Measurements from ENCODE around the gene KCNJ6. TPM values are rescaled to one million over a fixed set of nuclear protein-coding genes. Genes with fewer than 3 reads are reported as not detected.
A peak's percentile ranks its signal among the peaks of the same experiment; 100 is the strongest.
"Not testable (repeated sequence)": the region's sequence is repeated elsewhere in the genome, so short reads cannot be mapped to it uniquely, and the experiment has no call there.

Gene KCNJ6
- total RNA-seq, 1 experiment from 2014 or later: not detected

DNA sequence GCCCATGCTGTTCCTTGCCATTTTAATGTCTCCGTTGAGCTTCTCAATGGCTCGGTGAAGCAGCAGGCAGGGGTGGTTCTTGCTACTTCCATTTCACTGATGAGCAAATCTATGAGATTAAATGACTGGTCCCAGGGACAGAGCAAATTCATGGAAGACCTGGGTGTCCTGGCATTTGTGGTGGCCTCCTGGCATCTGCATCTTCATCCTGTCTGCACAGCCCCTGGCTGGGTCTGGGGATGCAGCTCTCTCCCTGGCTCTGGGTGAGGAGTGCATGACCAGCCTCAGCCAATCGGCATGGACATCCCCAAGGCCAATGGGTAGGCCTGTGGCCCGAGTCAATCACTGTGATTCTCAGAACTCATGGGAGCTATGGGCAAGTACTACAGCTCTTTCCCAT is 261.7 kb downstream of the KCNJ6 start:
- DNase-seq (ENCODE audit: low spot score): no peak

DNA sequence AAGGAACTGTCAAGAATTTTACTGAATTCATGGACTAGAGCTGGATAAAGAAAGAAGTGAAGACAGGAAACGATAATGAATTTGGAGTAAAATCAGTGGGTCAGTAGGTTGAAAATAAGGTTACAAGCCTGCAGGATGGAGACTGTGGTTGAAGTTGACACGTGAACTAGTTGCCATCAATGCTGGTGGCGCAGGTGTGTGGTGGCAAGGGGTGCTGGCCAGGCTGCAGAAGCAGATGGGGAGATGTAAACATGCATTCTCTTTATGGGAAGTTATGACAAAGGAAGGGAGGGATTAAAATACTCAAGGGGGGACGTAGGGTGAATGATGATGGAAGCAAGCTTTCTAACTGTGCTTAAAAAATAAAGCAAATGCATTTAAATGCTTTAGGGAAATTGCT is 263.1 kb downstream of the KCNJ6 start:
- DNase-seq (ENCODE audit: low spot score): no peak

DNA sequence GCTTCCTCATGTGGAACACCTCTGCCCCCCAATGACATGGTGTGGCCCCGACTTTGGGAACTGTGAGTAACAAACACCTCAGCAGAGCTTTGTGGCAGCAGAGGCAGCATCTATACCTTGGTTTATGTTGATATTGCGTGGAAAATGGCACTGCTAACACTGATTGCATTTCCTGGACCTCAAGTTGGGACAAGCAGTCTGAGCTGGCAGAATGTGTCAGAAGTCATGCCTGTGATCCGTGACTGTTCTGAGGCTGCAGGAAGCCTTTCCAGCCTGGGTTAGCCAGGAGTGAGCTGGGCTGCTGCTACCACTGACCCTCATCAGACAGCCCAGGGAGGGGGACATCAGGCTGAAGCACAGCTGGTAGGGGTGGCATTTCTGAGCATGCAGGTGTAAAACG is 268.5 kb downstream of the KCNJ6 start:
- no peak for DNase-seq (ENCODE audit: low spot score)

DNA sequence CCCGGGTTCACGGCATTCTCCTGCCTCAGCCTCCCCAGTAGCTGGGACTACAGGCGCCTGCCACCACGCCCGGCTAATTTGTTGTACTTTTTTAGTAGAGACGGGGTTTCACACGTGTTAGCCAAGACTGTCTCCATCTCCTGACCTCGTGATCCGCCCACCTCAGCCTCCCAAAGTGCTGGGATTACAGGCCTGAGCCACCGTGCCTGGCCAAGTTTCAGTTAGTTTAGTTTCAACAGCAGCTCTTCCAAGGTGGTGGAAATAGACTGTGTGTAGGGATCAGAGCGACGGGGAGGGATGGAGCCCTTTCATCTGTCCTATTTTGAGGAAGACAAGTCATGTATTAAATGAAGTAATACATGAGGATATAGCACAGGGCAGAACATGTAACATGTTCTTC is 269.5 kb downstream of the KCNJ6 start:
- not testable (repeated sequence) for DNase-seq (ENCODE audit: low spot score)

DNA sequence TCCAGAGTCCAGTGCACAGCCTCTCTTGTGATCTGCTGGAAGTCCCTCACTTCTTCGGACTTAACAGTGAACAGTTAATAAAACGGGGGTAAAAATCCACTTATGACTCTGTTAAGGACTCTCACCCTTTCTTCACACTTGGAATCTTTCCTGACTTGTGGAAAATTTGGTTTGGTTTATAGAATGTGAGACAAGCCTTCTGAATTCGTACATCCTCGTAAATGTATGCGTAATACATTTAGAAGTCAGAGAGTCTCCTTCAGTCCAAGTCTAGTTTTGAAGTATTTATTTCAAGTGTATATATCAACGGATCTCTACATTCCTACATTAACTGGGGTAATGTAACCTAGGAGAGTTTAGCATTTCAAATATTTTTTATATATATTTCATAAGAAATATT is 270.4 kb downstream of the KCNJ6 start:
- no peak for DNase-seq (ENCODE audit: low spot score)

DNA sequence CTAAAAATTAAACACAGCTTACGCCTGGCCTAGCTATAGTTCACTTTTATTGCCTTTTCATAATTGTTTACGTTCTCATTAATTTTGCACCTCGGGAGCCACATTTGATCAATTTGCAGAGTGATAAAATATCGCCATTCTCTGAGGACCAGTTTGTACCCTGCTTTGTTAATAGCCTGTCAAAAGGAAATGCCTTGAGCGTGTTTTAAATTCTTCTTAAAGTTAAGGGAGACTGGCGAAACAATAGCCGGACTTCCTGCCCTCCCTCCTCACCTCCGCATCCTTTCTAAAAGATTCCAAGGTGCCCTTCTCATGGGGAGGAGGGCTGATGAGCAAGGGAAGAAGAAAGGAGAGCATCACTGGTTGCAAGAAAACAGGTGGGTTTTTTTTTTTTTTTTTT is 271.6 kb downstream of the KCNJ6 start:
- DNase-seq (ENCODE audit: low spot score): no peak

DNA sequence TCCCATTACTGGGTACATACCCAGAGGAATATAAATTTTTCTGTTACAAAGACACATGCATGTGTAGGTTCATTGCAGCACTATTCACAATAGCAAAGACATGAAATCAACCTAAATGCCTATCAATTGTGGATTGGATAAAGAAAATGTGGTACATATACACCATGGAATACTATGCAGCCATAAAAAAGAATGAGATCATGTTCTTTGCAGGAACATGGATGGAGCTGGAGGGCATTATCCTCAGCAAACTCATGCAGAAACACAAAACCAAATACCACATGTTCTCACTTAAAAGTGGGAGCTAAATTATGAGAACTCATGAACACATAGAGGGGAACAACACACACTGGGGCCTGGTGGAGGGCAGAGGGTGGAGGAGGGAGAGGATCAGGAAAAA is 272.4 kb downstream of the KCNJ6 start:
- DNase-seq (ENCODE audit: low spot score): not testable (repeated sequence)

DNA sequence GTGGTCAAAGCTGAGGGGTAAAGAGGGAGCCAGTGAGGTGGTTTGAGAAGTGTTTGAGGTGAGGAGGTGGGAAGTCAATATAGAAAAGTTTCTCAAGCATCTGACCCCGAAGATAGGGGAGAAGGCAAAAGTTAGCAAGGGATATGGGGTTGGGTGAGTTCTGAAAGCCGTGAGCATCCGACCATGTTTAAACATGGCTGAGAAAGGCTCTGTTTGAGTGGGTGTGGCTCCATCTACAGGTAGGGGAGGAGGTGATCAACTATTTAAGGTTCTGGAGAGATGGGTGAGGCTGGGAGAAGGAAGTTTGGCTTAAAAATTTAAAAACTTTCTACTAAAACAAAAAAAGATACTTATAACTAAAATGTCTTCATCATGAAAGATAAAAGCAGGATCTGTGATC is 273.8 kb downstream of the KCNJ6 start:
- DNase-seq (ENCODE audit: low spot score): peak; percentile 6

DNA sequence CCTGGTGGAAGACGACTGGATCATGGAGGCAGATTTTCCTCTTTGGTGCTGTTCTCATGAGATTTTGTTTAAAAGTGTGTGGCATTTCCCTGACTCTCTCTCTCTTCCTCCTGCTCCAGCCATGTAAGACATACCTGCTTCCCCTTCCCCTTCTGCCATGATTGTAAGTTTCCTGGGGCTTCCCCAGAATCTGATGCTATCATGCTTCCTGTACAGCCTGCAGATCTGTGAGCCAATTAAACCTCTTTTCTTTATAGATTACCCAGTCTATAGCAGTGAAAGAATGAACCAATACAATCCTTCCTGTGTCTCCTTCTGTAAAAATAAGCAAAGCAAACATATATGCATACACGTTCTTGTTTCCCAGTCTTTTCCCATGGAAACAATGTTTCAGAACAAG is 276.5 kb downstream of the KCNJ6 start:
- DNase-seq (ENCODE audit: low spot score): no peak

DNA sequence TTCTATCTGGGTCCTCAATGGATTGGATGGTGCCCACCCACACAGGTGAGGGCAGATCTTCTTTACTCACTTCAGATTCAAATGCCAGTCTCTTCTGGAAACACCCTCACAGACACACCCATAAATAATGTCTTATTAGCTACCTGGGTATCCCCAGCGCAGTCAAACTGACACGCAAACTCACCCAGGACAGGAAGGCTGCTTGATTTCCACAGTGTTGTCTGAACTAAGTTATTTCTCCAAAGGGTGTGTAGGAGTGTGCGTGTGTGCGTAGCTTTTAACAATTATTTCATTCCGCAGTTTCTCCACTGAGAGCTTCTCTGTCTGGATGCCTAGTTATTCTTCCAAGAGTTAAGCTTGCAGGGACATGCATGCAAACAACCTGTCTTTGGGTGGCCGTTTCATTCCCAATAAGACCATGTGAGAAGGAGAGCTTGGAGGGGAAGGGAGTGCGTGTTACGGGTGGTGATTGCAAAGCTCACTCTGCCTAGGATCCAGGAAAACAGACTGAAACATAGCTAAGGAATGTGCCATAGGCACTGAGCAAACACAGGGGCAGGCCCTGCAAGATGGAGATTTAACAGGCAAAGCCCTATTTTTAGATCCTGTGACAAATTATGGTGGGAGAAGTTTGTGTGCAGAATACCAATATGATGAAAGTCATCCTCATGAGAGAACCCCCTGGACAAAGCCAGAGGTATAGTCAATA is 280.0 kb downstream of the KCNJ6 start:
- DNase-seq (ENCODE audit: low spot score): no peak

DNA sequence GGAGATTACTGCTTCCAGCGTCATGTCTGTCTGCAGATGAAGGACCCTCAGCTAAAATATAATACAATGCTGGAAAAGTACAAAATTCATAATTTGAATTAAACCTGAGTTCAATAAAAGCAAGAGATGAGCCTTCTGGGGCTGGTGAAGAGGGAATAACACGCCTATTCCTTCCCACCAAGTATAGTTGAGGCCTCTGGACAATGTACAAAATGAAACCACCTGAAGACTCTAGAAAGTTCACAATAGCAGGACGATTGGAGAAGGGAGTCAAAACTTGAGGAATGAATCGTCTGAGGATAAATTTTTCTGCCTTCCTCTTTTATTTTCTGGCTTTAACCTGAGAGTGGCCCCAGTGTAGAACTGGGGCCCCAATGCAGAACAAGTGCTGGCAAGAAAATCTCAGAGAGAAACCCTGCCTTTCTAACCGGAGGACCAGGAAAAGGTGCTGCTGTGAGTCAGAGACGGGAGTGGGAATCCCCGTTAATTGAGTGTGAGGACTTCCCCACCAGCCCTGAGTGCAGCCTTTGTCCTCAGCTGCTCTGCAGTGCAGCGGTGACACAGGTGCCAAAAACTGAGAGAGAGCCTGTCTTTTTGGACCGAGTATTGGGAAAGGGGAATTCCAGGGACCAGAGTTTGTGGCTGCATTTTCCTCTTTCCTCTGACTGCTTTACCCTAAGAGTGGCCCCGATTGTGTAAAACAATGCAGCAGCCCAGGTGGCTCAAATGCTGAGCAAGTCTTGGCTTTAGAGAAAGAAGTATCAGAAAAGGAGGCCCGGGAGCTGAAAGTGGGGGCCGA is 284.7 kb downstream of the KCNJ6 start:
- no peak for DNase-seq (ENCODE audit: low spot score)

DNA sequence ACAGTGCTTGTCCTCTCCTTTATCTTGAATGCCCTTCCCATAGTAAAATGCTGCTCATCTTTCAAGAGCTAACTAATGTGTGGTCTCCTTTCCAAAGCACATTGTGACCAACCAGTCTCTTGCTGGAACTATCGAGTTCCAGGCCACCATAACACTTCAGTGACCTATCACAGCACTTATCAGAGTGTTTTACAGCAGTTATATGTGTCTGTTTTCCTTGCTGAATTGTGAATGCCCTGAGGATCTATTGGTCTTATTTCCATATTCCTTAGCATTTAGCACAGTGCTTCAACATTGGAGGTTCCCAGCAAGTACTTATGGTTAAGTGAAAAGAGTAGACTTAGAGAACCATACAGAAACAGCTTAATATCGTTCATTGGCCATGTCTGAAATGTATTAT is 285.4 kb downstream of the KCNJ6 start:
- DNase-seq (ENCODE audit: low spot score): no peak

DNA sequence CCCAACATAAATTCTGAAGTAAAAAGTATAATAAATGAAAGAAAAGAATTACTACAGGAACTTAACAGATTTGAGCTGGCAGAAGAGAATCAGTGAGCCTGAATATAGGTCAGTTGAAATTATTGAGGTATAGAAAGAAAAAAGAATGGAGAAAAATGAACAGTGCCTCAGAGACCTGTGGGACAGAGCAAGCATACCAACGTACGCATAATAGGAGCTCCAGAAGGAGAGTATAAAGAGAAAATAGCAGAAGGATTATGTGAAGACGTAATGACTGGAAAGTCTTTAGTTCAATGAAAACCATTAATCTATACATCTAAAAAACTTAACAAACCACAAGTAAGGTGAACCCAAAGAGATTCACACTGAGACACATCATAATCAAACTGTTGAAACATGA is 287.9 kb downstream of the KCNJ6 start:
- DNase-seq (ENCODE audit: low spot score): no peak

DNA sequence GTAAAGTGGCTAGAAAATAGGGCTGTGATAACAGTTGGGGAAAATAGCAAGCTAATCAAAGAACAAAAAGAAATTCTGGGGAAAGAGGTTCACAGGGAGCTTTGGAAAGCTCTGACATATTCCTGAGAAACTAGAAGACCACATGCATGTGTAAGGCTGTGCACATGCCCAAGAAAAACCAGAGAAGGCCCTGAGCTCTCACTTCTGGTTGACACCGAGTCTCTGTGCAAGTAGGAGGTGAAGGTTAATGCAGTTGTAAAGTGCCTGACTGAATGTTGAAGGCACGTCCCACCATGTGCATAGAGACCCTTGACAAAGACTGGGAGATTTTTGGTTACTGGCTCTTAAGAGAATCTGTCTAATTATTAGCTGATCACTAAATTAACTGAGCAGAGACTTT is 288.7 kb downstream of the KCNJ6 start:
- no peak for DNase-seq (ENCODE audit: low spot score)

DNA sequence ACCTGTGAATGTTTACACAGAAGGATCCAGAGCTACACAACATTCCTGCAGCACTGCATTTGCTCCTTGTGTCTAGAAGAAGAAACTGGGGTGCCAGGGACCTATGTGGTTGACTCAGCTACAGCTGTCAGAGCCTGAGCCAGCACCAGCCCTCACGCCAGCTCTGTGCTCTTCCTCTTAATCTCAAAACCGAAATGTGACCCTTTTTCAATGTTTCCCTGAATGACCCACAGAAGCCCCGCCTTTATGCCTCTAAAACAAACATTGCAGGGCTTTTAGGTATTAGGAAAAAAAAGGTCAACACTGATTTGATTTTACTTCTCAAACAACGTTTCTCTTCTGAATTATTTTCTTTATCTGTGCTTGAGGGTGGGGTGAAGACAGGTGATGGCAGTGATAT is 289.2 kb downstream of the KCNJ6 start:
- DNase-seq (ENCODE audit: low spot score): no peak

DNA sequence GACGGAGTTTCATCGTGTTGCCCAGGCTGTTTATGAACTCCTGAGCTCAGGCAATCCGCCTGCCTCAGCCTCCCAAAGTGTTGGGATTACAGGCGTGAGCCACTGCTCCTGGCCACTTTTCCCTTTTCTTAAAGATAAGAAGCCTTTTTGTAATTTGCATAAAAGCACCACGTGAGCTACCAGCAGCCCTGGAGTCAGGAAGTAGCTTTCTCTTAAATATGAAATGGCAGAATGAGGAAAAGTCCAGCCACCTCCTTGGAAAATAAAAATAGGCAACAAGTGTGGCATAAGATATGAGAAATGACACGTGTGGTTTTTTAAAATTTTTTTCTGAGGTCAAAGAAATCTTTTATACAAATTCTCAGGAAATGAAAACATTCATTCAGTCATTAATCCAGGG is 289.9 kb downstream of the KCNJ6 start:
- DNase-seq (ENCODE audit: low spot score): no peak

DNA sequence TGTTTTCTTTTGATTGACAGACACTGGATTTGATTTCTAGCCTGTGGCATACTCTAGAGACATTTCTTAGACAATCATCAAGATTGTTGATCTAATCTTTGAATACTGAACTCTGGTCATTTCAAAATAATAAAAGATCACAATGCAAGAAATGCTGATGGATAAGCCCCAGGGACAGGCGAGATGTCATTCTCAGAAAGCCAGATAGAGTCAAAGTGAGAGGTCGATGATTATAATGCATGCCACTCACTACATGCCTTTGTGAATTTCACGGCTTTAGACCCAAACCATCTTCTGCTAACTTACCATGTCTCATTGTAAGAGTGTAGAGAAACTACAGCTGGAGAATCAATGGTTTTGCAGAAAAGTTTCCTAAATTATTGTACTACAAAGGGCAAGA is 292.6 kb downstream of the KCNJ6 start:
- no peak for DNase-seq (ENCODE audit: low spot score)

DNA sequence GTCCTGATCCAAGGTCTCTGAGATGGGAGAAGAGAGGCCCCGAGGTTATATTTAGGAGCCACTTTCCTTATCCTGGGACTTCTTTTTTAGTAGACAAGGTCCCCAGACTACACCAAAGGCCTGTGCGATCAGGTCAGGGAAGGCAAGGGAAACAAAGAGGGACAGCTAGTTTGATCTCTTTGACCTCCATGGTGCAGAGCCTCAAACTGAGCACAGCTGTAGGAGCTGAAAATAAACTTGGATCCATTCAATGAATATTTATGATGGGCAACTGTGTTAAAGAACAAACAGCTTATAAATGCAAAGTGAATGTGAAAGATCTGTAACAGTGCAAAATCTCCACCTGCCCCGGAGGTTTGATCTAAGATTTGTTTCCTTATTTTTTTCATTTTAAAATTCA is 293.1 kb downstream of the KCNJ6 start:
- no peak for DNase-seq (ENCODE audit: low spot score)

DNA sequence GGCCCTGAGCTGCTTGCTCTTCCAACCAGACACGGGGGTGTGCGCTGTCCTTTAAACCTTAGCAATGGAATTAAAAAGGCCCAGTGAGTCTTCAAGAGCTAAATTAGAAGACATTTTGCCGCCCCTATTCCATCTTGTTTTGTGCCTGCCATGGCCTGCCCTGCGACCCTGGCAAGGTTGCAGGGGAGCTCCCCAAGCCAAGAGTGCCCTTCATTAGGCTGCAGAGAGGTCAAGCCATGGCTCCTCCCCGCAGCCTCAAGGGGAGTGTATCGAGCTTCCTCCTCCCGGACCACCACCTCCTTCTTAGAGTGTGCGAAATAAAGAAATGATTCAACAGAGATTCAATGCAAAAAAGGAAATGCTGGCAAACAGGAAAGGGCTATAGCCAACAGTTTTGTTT is 293.5 kb downstream of the KCNJ6 start:
- no peak for DNase-seq (ENCODE audit: low spot score)

DNA sequence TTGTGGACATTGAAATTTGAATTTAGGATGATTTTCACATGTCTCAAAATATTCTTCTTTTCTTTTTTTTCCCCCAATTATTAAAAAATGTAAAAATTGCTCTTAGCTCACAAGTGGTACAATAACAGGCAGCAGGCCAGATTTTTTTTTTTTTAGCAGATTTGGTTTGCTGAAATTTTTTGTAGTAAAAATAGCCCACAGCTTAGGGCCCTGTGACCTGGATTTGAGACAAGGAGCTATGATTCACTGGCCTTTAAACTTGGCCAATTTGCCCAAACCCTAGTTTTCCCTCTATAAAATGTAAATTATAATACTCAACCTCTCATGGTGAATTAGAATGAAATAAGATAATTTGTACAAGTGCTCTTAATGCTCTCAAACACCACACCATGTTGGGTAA is 295.9 kb downstream of the KCNJ6 start:
- DNase-seq (ENCODE audit: low spot score): no peak

DNA sequence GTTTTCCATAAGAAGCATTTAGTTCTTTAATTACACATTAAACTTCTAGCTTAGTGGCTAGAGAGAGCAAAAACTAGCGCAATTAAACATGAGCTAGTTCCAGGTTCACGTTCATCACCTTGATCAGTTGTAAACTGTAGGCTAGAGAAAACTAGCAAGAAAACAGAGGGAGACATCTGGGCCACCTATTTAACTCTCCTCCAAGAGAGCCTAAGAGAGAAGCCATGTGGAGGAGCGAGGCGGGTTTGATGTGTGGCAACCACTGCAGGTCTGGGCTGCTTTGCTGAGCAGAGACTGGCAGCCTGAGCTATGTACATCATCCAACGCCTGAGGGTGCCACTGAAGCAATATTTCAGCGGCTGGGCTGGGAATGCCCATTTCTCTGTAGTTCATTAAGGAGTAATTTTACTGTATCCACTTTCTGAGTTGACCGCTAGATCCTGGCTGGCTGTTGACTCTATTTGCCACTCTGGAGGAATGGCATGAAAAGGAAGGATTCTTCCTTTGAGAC is 296.7 kb downstream of the KCNJ6 start:
- no peak for DNase-seq (ENCODE audit: low spot score)

DNA sequence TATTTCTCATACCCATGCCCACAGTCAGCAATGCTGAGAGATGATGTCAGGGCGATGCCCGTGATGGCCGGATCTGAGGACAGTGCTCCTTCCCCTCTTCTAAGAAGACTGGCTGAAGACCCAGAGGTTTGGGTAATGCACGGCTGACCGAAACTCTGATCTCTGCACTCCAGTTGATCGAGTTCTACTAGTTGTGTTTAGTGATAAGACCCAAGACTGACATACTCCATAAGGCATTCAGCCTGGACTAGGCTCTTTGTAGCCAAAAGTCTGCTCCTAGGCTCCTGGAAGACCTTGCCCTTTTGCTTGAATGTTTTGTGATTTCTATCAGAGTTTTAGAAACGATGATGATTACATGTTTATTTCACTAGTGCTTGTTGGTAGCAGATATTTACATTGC is 298.2 kb downstream of the KCNJ6 start:
- no peak for DNase-seq (ENCODE audit: low spot score)

DNA sequence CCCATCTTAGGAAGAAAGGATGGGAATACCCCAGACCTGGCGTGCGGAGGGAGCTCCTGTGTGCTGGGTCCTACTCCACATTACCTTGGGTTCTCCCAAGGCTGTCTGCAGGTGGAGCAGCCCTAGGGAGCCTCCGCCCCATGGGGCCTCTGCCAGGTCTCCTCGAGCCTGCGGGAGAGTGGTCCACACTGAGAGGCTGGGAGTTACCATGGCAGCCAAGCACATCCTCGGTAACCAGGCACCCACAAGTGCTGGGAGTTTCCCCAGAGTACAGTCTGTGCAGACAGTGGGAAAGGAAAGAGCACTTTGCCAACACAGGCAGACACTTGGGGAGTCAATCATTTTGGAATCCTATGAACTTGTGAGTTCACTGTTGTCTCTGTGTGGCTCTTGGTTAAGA is 300.3 kb downstream of the KCNJ6 start:
- no peak for DNase-seq (ENCODE audit: low spot score)
